C4-2B (cell line): ENCODE measurements around the gene BLVRB.
"Not testable (repeated sequence)": the region's sequence is repeated elsewhere in the genome, so short reads cannot be mapped to it uniquely, and the experiment has no call there.

ENCODE experiments used
- H3K27ac ChIP-seq: fragments of 450-650 bp; 2 replicates; pipeline ENCODE4 v1.5.1; 2017
- ZFX ChIP-seq: fragments of 450-650 bp; IDR thresholded peaks from 2 replicates; pipeline ENCODE4 v1.6.1; 2017
- TF ChIP-seq, protein P1 (sequence below): fragments of 450-650 bp; conservative IDR thresholded peaks from 2 replicates; pipeline ENCODE4 v1.5.1; 2017; ENCODE audit warnings: mild to moderate bottlenecking

Gene BLVRB

DNA sequence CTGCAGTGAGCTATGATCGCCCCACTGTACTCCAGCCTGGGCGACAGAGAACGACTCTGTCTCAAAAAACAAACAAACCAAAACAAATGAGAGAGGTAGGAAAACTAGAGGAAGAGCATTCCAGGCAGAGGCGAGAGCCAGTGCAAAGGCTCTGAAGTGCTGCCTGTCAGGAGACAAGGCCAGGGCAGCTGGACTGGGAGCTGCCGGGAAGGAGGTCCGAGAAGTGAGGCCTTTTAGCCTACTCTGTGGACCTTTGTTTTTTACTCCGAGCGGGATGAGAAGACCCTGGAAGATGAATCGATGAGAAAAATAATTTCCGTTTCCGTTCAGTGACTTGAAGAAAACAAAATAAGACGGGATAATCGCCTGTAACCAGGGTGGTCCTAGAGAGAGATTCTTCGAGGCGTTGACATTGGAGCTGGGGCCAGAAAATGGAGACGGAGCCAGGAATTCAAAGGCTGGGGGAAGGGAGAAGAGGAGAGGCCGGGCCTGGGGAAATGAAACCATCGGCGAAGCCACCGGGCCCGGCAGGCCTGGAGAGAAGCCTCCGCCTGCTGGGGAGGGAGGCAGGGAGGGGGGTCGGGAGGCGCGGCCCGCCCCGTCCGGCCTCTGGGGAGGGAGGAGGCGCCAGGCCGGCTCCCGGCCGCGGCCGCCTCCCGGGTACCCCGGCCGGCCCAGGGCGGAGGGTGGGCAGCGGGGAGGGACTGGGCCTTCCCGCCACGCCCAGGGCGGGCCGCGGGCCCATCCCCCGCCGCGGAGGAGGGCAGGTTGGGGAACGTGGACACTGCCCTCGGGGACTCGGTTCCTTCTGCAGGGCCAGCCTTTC, 31.9 kb downstream of the BLVRB start:
- TF ChIP-seq, protein P1, sequence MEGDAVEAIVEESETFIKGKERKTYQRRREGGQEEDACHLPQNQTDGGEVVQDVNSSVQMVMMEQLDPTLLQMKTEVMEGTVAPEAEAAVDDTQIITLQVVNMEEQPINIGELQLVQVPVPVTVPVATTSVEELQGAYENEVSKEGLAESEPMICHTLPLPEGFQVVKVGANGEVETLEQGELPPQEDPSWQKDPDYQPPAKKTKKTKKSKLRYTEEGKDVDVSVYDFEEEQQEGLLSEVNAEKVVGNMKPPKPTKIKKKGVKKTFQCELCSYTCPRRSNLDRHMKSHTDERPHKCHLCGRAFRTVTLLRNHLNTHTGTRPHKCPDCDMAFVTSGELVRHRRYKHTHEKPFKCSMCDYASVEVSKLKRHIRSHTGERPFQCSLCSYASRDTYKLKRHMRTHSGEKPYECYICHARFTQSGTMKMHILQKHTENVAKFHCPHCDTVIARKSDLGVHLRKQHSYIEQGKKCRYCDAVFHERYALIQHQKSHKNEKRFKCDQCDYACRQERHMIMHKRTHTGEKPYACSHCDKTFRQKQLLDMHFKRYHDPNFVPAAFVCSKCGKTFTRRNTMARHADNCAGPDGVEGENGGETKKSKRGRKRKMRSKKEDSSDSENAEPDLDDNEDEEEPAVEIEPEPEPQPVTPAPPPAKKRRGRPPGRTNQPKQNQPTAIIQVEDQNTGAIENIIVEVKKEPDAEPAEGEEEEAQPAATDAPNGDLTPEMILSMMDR = no peak
- peak; percentile 53; the same call in 1 of the 2 replicates for TF ChIP-seq ZFX
- peak overlapping the region; percentile 92 for H3K27ac ChIP-seq

DNA sequence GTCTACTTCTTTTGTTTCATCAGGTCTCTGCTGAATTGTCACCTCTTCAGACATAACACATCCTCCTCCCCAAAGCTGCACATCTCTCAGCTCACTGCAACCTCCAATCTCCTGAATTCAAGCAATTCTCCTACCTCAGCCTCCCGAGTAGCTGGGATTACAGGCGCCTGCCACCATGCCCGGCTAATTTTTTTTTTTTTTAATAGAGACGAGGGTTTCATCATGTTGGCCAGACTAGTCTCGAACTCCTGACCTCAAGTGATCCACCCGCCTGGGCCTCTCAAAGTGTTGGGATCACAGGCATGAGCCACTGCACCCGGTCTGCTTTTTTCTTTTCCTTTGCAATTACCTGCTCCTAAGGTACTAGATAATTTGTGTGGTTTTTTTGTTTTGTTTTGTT, 32.8 kb downstream of the BLVRB start:
- peak overlapping the region; percentile 92 for H3K27ac ChIP-seq

DNA sequence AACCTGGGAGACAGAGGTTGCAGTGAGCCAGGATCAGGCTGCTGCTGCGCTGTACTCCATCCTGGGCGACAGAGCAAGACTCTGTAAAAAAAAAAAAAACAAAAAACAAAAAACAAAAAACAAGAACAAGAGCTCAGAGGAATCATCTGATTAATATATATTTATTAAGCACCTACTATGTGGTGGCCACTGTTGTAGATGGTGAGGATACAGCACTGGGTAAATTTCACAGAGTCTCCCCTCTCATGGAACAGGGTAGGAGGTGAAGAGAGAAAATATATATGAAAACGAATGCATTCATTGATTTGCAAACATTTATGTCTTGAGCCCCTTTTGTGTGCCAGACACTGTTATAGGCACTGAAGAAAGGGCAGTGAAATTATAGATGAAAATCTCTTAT, 33.8 kb downstream of the BLVRB start:
- H3K27ac ChIP-seq = no peak overlapping the region; the same call in 1 of the 2 replicates
- no peak for TF ChIP-seq ZFX

DNA sequence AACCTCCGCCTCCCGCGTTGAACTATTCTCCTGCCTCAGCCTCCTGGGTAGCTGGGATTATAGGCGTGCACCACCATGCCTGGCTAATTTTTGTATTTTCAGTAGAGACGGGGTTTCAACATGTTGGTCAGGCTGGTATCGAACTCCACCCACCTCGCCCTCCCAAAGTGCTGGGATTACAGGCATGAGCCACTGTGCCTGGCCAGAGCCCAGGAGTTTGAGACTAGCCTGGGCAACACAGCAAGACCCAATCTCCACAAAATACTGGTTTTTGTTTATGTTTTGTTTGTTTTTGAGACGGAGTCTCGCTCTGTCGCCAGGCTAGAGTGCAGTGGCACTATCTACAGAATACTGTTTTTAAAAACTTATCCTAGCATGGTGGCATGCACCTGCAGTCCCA, 35.3 kb downstream of the BLVRB start:
- H3K27ac ChIP-seq = not testable (repeated sequence)

DNA sequence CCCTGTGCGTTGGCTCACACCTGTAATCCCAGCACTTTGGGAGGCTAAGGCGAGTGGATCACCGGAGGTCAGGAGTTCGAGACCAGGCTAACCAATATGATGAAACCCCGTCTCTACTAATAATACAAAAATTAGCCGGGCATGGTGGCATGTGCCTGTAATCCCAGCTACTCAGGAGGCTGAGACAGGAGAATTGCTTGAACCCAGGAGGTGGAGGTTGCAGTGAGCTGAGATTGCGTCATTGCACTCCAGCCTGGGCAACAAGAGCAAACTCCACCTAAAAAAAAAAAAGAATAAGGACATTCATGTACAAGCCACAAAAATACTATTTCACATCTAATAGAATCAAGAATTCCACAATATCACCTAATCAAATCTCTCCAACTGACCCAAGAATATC, 37.3 kb downstream of the BLVRB start:
- H3K27ac ChIP-seq = not testable (repeated sequence)

DNA sequence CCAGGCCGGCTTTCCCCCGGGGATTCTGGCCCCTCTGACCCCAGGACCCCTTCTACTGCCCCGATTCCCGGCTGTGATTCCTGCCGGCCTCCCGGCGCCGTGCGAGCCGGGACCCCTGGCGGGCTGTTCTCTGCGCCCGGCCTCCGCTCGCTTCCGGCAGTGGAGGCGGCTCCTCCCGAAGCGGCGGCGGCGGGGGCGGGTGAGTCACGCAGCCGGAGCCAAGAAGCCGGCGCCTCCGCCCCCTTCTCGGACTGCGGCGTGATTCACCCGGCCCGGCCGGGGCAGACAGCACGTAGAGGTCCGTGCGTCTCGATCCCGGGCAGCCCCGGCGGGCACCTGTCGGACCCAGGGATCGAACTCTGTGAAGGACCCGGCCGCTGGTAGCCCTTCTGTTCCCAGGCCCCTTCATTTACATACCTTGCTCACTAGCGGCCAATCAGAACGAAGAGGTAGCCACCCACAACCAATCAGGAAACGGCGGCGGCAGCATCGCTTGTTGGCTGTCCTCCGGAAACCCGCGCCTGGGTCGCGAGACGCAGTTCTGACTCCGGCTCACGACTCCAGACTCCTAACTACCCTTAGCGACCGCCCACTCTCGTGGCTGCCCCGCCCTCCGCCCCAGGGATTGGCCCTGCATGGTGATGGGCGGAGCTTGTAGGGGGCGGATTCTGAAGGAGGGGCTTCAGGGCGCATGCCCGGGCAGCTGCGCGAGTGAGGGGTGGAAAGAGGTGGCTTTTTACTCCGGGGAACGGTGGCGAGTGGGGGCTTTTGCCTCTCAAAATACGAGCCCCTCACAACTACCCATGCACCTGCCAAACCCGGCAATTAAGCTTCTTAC, 39.9 kb downstream of the BLVRB start, which contains the start of gene SERTAD1:
Gene SERTAD1, minus strand, starts transcription at position 543 of the 838 bp plus-strand sequence. CDS start 2,446 bp downstream, outside the sequence.
- TF ChIP-seq, protein P1 = peak; percentile 96
- no peak for TF ChIP-seq ZFX
- H3K27ac ChIP-seq = peak within 1 kb of the TSS; percentile 88

DNA sequence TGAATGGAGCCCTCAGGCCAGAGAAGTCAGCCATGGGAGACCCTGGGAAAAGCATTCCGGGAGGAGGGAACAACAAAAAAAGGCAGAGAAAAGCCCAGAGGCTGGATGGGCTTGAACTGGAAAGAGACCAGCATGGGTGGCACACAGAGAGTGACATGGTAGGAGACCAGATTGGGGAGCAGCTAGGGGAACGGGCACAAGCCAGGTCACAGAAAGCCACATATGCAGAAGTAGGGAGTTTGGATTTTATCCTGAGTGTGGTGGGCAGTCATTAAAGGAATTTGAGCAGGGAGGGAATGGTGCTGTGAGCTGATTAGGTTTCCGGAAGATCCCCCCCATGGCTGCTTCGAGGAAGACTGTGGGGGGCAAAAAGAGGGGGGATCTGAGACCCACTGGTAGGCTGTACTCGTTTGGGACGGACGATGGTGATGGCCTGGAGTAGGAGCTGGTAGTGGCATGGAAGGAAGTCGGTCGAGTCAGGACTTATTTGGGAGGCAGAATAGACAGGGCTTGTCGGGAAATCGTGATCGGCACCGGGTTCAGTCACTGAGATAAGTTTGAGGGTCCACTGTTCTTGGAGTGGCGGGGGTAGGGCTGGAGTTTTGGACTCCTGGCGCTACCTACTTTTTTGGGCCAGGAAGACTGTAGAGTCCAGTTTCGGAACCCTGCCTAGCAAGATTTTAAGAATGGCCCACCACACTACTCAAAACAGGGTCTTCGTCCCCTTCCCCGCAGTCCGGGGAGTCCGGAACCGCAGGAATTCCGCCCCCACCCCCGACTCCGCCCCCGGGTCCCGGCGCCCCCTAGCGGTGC, 40.7 kb downstream of the BLVRB start:
- H3K27ac ChIP-seq = peak overlapping the region; percentile 88
- no peak for TF ChIP-seq ZFX
- TF ChIP-seq, protein P1 = 0 out of 2 replicates have a peak, but pooled peaks have one; percentile 32

DNA sequence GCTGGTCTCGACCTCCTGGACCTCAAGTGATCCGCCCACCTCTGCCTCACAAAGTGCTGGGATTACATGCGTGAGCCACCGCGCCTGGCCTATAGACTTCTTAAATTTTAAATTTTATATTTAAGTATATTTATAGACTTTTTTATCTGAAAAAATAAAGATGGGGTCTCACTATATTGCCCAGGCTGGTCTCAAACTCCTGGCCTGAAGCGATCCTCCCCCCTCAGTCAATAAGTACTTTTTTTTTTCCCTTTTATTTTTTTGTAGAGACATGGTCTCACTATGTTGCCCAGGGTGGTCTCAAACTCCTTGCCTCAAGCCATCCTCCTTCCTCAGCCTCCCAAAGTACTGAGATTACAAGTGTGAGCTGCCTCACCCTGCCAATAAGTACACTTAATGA, 41.6 kb downstream of the BLVRB start:
- TF ChIP-seq, protein P1 = no peak
- TF ChIP-seq ZFX = no peak
- H3K27ac ChIP-seq = no peak overlapping the region
